HepG2 (cell line): ENCODE results near the gene PPP4C. TPM values are rescaled to one million over a fixed set of nuclear protein-coding genes. Genes with fewer than 3 reads are reported as not detected.

Experiments used
- EHMT2 ChIP-seq: fragments of 200-600 bp; sonication (generic); IDR thresholded peaks from 2 replicates; pipeline ENCODE4 v1.7.0; 2017; ENCODE audit warnings: antibody characterized with exemption, low read depth, low read length, borderline replicate concordance
- ETV6 ChIP-seq: sonication (generic); formaldehyde crosslinking; conservative IDR thresholded peaks from 2 replicates; pipeline ENCODE4 v1.4.0; 2020; ENCODE audit warnings: missing genetic modification reagents
- FOXK1 ChIP-seq: sonication (generic); formaldehyde crosslinking; IDR thresholded peaks from 2 replicates; pipeline ENCODE4 v1.4.0; 2020; ENCODE audit warnings: low read depth, missing genetic modification reagents, borderline replicate concordance
- HES4 ChIP-seq: sonication (generic); formaldehyde crosslinking; IDR thresholded peaks from 2 replicates; pipeline ENCODE4 v1.9.0; 2021; ENCODE audit warnings: mild to moderate bottlenecking, missing genetic modification reagents, borderline replicate concordance
- HOXA5 ChIP-seq: sonication (generic); formaldehyde crosslinking; IDR thresholded peaks from 2 replicates; pipeline ENCODE4 v1.4.0; 2020; ENCODE audit warnings: missing genetic modification reagents
- KAT8 ChIP-seq: IDR thresholded peaks from 2 replicates; pipeline ENCODE4 v1.6.1; 2016; ENCODE audit warnings: missing genetic modification reagents, missing compliant biosample characterization
- LCORL ChIP-seq, 2 experiments: fragments of 450-650 bp in 1 of 2; sonication (generic) in 1 of 2; formaldehyde crosslinking in 1 of 2; IDR thresholded peaks; 2 replicates each; pipeline versions ENCODE4 v1.5.0 to v1.6.1; 2017 to 2020; ENCODE audit warnings: antibody characterized with exemption in 1 of 2, missing genetic modification reagents in 1 of 2
- NFKBIZ ChIP-seq: IDR thresholded peaks from 2 replicates; pipeline ENCODE4 v1.6.1; 2018; ENCODE audit warnings: missing genetic modification reagents, missing compliant biosample characterization
- PHB2 ChIP-seq: fragments of 450-650 bp; IDR thresholded peaks from 2 replicates; pipeline ENCODE4 v1.6.1; 2018; ENCODE audit not compliant: partially characterized antibody
- PRDM10 ChIP-seq: sonication (generic); formaldehyde crosslinking; IDR thresholded peaks from 2 replicates; pipeline ENCODE4 v1.4.0; 2020; ENCODE audit warnings: low read depth, missing genetic modification reagents
- SP4 ChIP-seq: sonication (generic); formaldehyde crosslinking; IDR thresholded peaks from 2 replicates; pipeline ENCODE4 v1.8.1; 2023; ENCODE audit warnings: mild to moderate bottlenecking, missing genetic modification reagents
- TERF1 ChIP-seq: sonication (generic); formaldehyde crosslinking; IDR thresholded peaks from 2 replicates; pipeline ENCODE4 v1.8.0; 2022; ENCODE audit warnings: mild to moderate bottlenecking, missing genetic modification reagents, moderate library complexity
- THYN1 ChIP-seq: sonication (generic); formaldehyde crosslinking; IDR thresholded peaks from 2 replicates; pipeline ENCODE4 v1.8.1; 2023; ENCODE audit warnings: low read depth, mild to moderate bottlenecking, moderate library complexity, missing genetic modification reagents, borderline replicate concordance
- ZBTB26 ChIP-seq: IDR thresholded peaks from 2 replicates; pipeline ENCODE4 v1.6.1; 2016; ENCODE audit warnings: missing compliant biosample characterization, missing genetic modification reagents, borderline replicate concordance
- ZBTB34 ChIP-seq: sonication (generic); formaldehyde crosslinking; IDR thresholded peaks from 2 replicates; pipeline ENCODE4 v1.8.0; 2022; ENCODE audit warnings: mild to moderate bottlenecking, missing genetic modification reagents
- ZNF20 ChIP-seq: sonication (generic); formaldehyde crosslinking; IDR thresholded peaks from 2 replicates; pipeline ENCODE4 v1.4.0; 2020; ENCODE audit warnings: mild to moderate bottlenecking, moderate library complexity, missing genetic modification reagents
- ZNF296 ChIP-seq: sonication (generic); formaldehyde crosslinking; conservative IDR thresholded peaks from 2 replicates; pipeline ENCODE4 v1.5.0; 2020; ENCODE audit warnings: mild to moderate bottlenecking, missing genetic modification reagents
- ZNF546 ChIP-seq: sonication (generic); formaldehyde crosslinking; conservative IDR thresholded peaks from 2 replicates; pipeline ENCODE4 v1.8.1; 2023; ENCODE audit warnings: mild to moderate bottlenecking, missing genetic modification reagents
- ZNF547 ChIP-seq: sonication (generic); formaldehyde crosslinking; IDR thresholded peaks from 2 replicates; pipeline ENCODE4 v1.5.1; 2020; ENCODE audit warnings: mild to moderate bottlenecking, missing genetic modification reagents
- ZSCAN21 ChIP-seq: sonication (generic); formaldehyde crosslinking; IDR thresholded peaks from 2 replicates; pipeline ENCODE4 v1.8.0; 2022; ENCODE audit warnings: mild to moderate bottlenecking, missing genetic modification reagents, moderate library complexity, borderline replicate concordance
- polyA plus RNA-seq, 8 experiments: library from polyadenylated mRNA; depleted of rRNA in 3 of 8; stranded (reverse) in 7 of 8; unstranded in 1 of 8; fragments of >200 nt; fragmentation: Illumina TruSeq in 4 of 8; extraction: Trizol in 4 of 8; gene quantifications; 2 replicates each; pipeline versions ENCODE4 v1.2.1 to v1.2.3, GENCODE V29; 2011 to 2016; ENCODE audit warnings: low read depth in 4 of 8, missing spikeins in 1 of 8, mixed read lengths in 1 of 8; ENCODE audit not compliant: insufficient read depth in 1 of 8
- total RNA-seq, 5 experiments: library from RNA; depleted of rRNA; stranded (reverse); fragments of >200 nt; fragmentation: Illumina TruSeq; extraction: Trizol; gene quantifications; 2 replicates each; pipeline ENCODE4 v1.2.3, GENCODE V29; 2016; ENCODE audit warnings: low read depth in 1 of 5

The PPP4C gene
- total and polyA plus RNA-seq, 2 of the 13 experiments (the other 11 are each of a cell fraction or from before 2014, with no cell fraction given), result 176 to 220 TPM

GRCh38 chr16:30028438-30029076, 47.2 kb upstream of the PPP4C start (continued):
- TF ChIP-seq KAT8 (CRISPR knock-in tag) (no peak), SP4 (0 out of 2 replicates have a peak, but pooled peaks have one; percentile 15), PRDM10 (CRISPR knock-in tag) (0 out of 2 replicates have a peak, but pooled peaks have one; percentile 34), THYN1 (CRISPR knock-in tag) (no peak), LCORL (IDR thresholded peaks at IDR 0.05) (no peak), LCORL (CRISPR knock-in tag; IDR thresholded peaks at IDR 0.05) (no peak), PHB2 (no peak), ZBTB34 (CRISPR knock-in tag) (no peak), FOXK1 (CRISPR knock-in tag) (peak; percentile 41; the same call in 1 of the 2 replicates), ETV6 (0 out of 2 replicates have a peak, but pooled peaks have one; percentile 50), TERF1 (no peak), HES4 (0 out of 2 replicates have a peak, but pooled peaks have one; percentile 49), NFKBIZ (0 out of 2 replicates have a peak, but pooled peaks have one; percentile 38), EHMT2 (peak; percentile 81; the same call in 1 of the 2 replicates), ZNF546 (CRISPR knock-in tag) (peak; percentile 52; the same call in 1 of the 2 replicates), ZSCAN21 (CRISPR knock-in tag) (peak; percentile 54; the same call in 1 of the 2 replicates), ZNF547 (CRISPR knock-in tag) (0 out of 2 replicates have a peak, but pooled peaks have one; percentile 55), HOXA5 (CRISPR knock-in tag) (0 out of 2 replicates have a peak, but pooled peaks have one; percentile 45), ZBTB26 (CRISPR knock-in tag) (peak; percentile 74; the same call in 1 of the 2 replicates), ZNF20 (CRISPR knock-in tag) (no peak), ZNF296 (no peak)
